GM23338 (cell line): ENCODE data around the gene HTR1D. TPM values are rescaled to one million over a fixed set of nuclear protein-coding genes. Genes with fewer than 3 reads are reported as not detected.

Experiments used
- ATAC-seq: fragments of 200-7000 bp; cut with Tn5 transposase; 3 replicates; pipeline ENCODE4 v1.9.1; 2020
- DNase-seq: peaks from one replicate; pipeline ENCODE4 v3.0.0-alpha.2; 2015; ENCODE audit warnings: low spot score
- H2AFZ ChIP-seq: fragments of 200-600 bp; sonication (generic); 2 replicates; pipeline ENCODE4 v1.8.0; 2016; ENCODE audit warnings: antibody characterized with exemption, mild to moderate bottlenecking, moderate library complexity
- H3F3A ChIP-seq: fragments of 200-600 bp; sonication (generic); replicated peaks from 2 replicates; pipeline ENCODE4 v1.8.0; 2017; ENCODE audit warnings: antibody characterized with exemption, mixed run types, low read depth
- H3K27ac ChIP-seq: fragments of 200-600 bp; sonication (generic); 2 replicates; pipeline ENCODE4 v1.6.1; 2016; ENCODE audit warnings: low read depth
- H3K27me3 ChIP-seq: fragments of 200-600 bp; sonication (generic); 2 replicates; pipeline ENCODE4 v1.8.0; 2016; ENCODE audit warnings: mild to moderate bottlenecking, mixed run types, moderate library complexity; ENCODE audit not compliant: insufficient read depth
- H3K36me3 ChIP-seq: fragments of 200-600 bp; sonication (generic); 2 replicates; pipeline ENCODE4 v1.8.0; 2016; ENCODE audit warnings: mild to moderate bottlenecking; ENCODE audit not compliant: insufficient read depth
- H3K4me1 ChIP-seq: fragments of 200-600 bp; sonication (generic); 2 replicates; pipeline ENCODE4 v1.8.0; 2016; ENCODE audit warnings: mild to moderate bottlenecking, moderate library complexity; ENCODE audit not compliant: insufficient read depth
- H3K4me2 ChIP-seq: fragments of 200-600 bp; sonication (generic); 2 replicates; pipeline ENCODE4 v1.7.1; 2017; ENCODE audit warnings: mixed run types
- H3K4me3 ChIP-seq: fragments of 200-600 bp; sonication (generic); 2 replicates; pipeline ENCODE4 v1.6.1; 2016; ENCODE audit warnings: mixed run types
- H3K79me2 ChIP-seq: fragments of 200-600 bp; sonication (generic); replicated peaks from 2 replicates; pipeline ENCODE4 v1.8.0; 2017; ENCODE audit warnings: mild to moderate bottlenecking; ENCODE audit not compliant: insufficient read depth
- H3K9me2 ChIP-seq: fragments of 200-600 bp; sonication (generic); 2 replicates; pipeline ENCODE4 v1.8.0; 2017; ENCODE audit not compliant: insufficient read depth
- H4K20me1 ChIP-seq: fragments of 200-600 bp; sonication (generic); replicated peaks from 2 replicates; pipeline ENCODE4 v1.8.0; 2017; ENCODE audit warnings: mild to moderate bottlenecking; ENCODE audit not compliant: insufficient read depth
- H3K27ac Mint-ChIP-seq: 2 replicates; pipeline ENCODE4 v1.8.0; 2020; ENCODE audit warnings: inconsistent platforms, mild to moderate bottlenecking, moderate library complexity, mixed read lengths
- H3K27me3 Mint-ChIP-seq: 3 replicates; pipeline ENCODE4 v1.8.0; 2022; ENCODE audit warnings: low read depth, mild to moderate bottlenecking, moderate library complexity, mixed read lengths, inconsistent platforms; ENCODE audit not compliant: insufficient read depth, poor library complexity
- H3K36me3 Mint-ChIP-seq: 3 replicates; pipeline ENCODE4 v1.8.0; 2021; ENCODE audit warnings: low read depth, mild to moderate bottlenecking, inconsistent platforms, moderate library complexity, mixed read lengths
- H3K4me1 Mint-ChIP-seq: 3 replicates; pipeline ENCODE4 v1.8.0; 2020; ENCODE audit warnings: mild to moderate bottlenecking, inconsistent platforms, mixed read lengths
- H3K4me3 Mint-ChIP-seq: 3 replicates; pipeline ENCODE4 v1.8.0; 2021; ENCODE audit warnings: moderate library complexity, mild to moderate bottlenecking, inconsistent platforms, mixed read lengths
- H3K9me3 Mint-ChIP-seq: 3 replicates; pipeline ENCODE4 v1.8.0; 2020; ENCODE audit warnings: moderate library complexity, mild to moderate bottlenecking, inconsistent platforms, mixed read lengths
- EZH2 ChIP-seq: fragments of 200-600 bp; sonication (generic); IDR thresholded peaks from one replicate; pipeline ENCODE4 v1.8.0; 2017; ENCODE audit warnings: antibody characterized with exemption, mild to moderate bottlenecking, low read depth; ENCODE audit not compliant: unreplicated experiment
- NANOG ChIP-seq: IDR thresholded peaks from 2 replicates; pipeline ENCODE4 v1.6.1; 2016; ENCODE audit warnings: antibody characterized with exemption, borderline replicate concordance
- POLR2AphosphoS5 ChIP-seq: IDR thresholded peaks from 2 replicates; pipeline ENCODE4 v1.6.1; 2016; ENCODE audit warnings: antibody characterized with exemption, low read depth
- STAT1 ChIP-seq: IDR thresholded peaks from one replicate; pipeline ENCODE4 v1.6.1; 2016; ENCODE audit warnings: antibody characterized with exemption; ENCODE audit not compliant: unreplicated experiment
- ZNF331 ChIP-seq: fragments of 250-450 bp; sonication (Bioruptor Pico); IDR thresholded peaks from 2 replicates; pipeline ENCODE4 v1.5.0; 2020; ENCODE audit warnings: low read depth, mild to moderate bottlenecking, moderate library complexity
- polyA plus RNA-seq: library from polyadenylated mRNA; unstranded; fragments of >200 nt; fragmentation: Nextera tagmentation; extraction: Ambion mirVana; gene quantifications from 2 replicates; pipeline ENCODE4 v1.2.1, GENCODE V29; 2016
- total RNA-seq: library from RNA; depleted of rRNA; stranded (reverse); fragments of >200 nt; shearing (Covaris generic); gene quantifications from 2 replicates; pipeline ENCODE4 v1.2.3, GENCODE V29; 2014
- TF ChIP-seq, protein P1 (sequence below): fragments of 250-450 bp; sonication (Bioruptor Pico); IDR thresholded peaks from 2 replicates; pipeline ENCODE4 v1.5.0; 2020; ENCODE audit warnings: mild to moderate bottlenecking, moderate library complexity
- TF ChIP-seq, protein P2 (sequence below): IDR thresholded peaks from one replicate; pipeline ENCODE4 v1.6.1; 2018; ENCODE audit warnings: antibody characterized with exemption; ENCODE audit not compliant: unreplicated experiment

HTR1D gene
- total and polyA plus RNA-seq, 2 experiments from 2014 or later: 2.4 to 4.1 TPM

DNA sequence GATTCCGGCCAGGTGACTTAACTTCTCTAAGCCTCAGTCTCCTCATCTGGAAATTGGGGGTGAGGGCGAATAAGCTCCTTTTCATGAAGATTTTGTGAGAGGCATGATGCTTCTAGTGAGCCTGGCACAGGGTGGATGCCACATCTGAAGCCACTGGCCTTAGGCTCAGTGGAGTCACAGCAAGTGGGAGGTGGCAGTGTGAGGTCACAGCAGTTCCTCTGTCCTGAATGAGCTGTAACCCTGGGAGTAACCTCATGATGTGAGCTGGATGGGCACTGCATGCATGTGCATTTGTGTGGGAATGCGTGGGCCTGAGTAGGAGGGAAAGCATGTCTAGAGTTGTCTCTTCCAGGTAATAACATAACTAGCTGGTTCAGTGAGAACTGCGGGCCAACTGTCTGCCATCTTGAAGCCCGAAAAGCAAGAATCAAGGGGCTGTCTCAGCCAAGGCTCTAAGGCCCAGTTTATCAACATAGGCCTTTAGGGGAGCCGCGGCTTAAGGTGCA, 27.0 kb upstream of the HTR1D start:
- Histone ChIP-seq H3K27ac (no peak overlapping the region), H3K4me2 (no peak overlapping the region), H2AFZ (peak overlapping the region; percentile 56; the same call in 1 of the 2 replicates), H3K4me1 (no peaks in the 10 kb centered on the region), H3K27me3 (no peaks in the 10 kb centered on the region), H3K36me3 (no peaks in the 10 kb centered on the region), H3K9me2 (no peaks in the 10 kb centered on the region), H3F3A (0 out of 2 replicates have a peak, but pooled peaks cover 2% of the 10 kb centered on the region), H3K79me2 (no peaks in the 10 kb centered on the region), H3K4me3 (no peak overlapping the region), H4K20me1 (no peaks in the 10 kb centered on the region)
- Mint-ChIP-seq H3K4me1 (peaks cover 7% of the 10 kb centered on the region), H3K27me3 (no peaks in the 10 kb centered on the region), H3K9me3 (no peaks in the 10 kb centered on the region; the same call in 2 of the 3 replicates), H3K27ac (no peak overlapping the region; the same call in 1 of the 2 replicates), H3K36me3 (no peaks in the 10 kb centered on the region), H3K4me3 (no peak overlapping the region)
- no peak for TF ChIP-seq POLR2AphosphoS5
- TF ChIP-seq STAT1: no peak
- TF ChIP-seq, protein P1, sequence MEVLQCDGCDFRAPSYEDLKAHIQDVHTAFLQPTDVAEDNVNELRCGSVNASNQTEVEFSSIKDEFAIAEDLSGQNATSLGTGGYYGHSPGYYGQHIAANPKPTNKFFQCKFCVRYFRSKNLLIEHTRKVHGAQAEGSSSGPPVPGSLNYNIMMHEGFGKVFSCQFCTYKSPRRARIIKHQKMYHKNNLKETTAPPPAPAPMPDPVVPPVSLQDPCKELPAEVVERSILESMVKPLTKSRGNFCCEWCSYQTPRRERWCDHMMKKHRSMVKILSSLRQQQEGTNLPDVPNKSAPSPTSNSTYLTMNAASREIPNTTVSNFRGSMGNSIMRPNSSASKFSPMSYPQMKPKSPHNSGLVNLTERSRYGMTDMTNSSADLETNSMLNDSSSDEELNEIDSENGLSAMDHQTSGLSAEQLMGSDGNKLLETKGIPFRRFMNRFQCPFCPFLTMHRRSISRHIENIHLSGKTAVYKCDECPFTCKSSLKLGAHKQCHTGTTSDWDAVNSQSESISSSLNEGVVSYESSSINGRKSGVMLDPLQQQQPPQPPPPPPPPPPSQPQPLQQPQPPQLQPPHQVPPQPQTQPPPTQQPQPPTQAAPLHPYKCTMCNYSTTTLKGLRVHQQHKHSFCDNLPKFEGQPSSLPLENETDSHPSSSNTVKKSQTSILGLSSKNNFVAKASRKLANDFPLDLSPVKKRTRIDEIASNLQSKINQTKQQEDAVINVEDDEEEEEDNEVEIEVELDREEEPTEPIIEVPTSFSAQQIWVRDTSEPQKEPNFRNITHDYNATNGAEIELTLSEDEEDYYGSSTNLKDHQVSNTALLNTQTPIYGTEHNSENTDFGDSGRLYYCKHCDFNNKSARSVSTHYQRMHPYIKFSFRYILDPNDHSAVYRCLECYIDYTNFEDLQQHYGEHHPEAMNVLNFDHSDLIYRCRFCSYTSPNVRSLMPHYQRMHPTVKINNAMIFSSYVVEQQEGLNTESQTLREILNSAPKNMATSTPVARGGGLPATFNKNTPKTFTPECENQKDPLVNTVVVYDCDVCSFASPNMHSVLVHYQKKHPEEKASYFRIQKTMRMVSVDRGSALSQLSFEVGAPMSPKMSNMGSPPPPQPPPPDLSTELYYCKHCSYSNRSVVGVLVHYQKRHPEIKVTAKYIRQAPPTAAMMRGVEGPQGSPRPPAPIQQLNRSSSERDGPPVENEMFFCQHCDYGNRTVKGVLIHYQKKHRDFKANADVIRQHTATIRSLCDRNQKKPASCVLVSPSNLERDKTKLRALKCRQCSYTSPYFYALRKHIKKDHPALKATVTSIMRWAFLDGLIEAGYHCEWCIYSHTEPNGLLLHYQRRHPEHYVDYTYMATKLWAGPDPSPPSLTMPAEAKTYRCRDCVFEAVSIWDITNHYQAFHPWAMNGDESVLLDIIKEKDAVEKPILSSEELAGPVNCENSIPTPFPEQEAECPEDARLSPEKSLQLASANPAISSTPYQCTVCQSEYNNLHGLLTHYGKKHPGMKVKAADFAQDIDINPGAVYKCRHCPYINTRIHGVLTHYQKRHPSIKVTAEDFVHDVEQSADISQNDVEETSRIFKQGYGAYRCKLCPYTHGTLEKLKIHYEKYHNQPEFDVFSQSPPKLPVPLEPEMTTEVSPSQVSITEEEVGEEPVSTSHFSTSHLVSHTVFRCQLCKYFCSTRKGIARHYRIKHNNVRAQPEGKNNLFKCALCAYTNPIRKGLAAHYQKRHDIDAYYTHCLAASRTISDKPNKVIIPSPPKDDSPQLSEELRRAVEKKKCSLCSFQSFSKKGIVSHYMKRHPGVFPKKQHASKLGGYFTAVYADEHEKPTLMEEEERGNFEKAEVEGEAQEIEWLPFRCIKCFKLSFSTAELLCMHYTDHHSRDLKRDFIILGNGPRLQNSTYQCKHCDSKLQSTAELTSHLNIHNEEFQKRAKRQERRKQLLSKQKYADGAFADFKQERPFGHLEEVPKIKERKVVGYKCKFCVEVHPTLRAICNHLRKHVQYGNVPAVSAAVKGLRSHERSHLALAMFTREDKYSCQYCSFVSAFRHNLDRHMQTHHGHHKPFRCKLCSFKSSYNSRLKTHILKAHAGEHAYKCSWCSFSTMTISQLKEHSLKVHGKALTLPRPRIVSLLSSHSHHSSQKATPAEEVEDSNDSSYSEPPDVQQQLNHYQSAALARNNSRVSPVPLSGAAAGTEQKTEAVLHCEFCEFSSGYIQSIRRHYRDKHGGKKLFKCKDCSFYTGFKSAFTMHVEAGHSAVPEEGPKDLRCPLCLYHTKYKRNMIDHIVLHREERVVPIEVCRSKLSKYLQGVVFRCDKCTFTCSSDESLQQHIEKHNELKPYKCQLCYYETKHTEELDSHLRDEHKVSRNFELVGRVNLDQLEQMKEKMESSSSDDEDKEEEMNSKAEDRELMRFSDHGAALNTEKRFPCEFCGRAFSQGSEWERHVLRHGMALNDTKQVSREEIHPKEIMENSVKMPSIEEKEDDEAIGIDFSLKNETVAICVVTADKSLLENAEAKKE (CRISPR knock-in tag): no peak
- TF ChIP-seq EZH2: no peak
- TF ChIP-seq, protein P2, sequence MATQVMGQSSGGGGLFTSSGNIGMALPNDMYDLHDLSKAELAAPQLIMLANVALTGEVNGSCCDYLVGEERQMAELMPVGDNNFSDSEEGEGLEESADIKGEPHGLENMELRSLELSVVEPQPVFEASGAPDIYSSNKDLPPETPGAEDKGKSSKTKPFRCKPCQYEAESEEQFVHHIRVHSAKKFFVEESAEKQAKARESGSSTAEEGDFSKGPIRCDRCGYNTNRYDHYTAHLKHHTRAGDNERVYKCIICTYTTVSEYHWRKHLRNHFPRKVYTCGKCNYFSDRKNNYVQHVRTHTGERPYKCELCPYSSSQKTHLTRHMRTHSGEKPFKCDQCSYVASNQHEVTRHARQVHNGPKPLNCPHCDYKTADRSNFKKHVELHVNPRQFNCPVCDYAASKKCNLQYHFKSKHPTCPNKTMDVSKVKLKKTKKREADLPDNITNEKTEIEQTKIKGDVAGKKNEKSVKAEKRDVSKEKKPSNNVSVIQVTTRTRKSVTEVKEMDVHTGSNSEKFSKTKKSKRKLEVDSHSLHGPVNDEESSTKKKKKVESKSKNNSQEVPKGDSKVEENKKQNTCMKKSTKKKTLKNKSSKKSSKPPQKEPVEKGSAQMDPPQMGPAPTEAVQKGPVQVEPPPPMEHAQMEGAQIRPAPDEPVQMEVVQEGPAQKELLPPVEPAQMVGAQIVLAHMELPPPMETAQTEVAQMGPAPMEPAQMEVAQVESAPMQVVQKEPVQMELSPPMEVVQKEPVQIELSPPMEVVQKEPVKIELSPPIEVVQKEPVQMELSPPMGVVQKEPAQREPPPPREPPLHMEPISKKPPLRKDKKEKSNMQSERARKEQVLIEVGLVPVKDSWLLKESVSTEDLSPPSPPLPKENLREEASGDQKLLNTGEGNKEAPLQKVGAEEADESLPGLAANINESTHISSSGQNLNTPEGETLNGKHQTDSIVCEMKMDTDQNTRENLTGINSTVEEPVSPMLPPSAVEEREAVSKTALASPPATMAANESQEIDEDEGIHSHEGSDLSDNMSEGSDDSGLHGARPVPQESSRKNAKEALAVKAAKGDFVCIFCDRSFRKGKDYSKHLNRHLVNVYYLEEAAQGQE: no peak
- no peak for TF ChIP-seq NANOG
- TF ChIP-seq ZNF331 (CRISPR knock-in tag): no peak
- DNase-seq (no peak), ATAC-seq (no peak)
